Measurements from ENCODE around the gene SPATA3.
"Not testable (repeated sequence)": the region's sequence is repeated elsewhere in the genome, so short reads cannot be mapped to it uniquely, and the experiment has no call there.

The SPATA3 gene

GRCh38 chr2:231015926-231016325 lies 20.0 kb downstream of the SPATA3 start:
- no peak overlapping the region for H3K4me3 ChIP-seq
- no peak overlapping the region for H3K27ac ChIP-seq

GRCh38 chr2:231016566-231017230 lies 20.8 kb downstream of the SPATA3 start:
- Histone ChIP-seq H3K27ac (no peak overlapping the region), H3K4me3 (no peak overlapping the region)

- no peak overlapping the region for H3K27ac ChIP-seq
- H3K4me3 ChIP-seq, result no peak overlapping the region
These were observed 21.3 kb downstream of the SPATA3 start for GRCh38 chr2:231017231-231017598.

DNA sequence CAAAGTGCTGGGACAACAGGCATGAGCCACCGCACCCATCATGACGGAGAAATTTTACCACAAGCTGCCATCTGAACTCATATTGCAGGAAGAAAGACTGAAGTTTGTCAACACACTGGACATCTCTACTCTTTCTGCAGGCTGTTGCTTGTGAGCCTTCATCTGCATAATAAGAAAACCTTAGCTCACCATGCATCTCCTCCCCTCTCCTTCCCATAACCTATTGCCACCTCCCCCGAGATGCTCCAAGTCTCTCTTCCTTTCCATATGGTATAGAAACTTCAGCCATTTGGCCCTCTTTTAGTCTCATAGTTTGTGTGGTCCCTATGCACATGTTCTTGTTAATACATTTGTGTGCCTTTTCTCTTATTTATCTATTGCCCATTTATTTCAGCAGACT lies 22.3 kb downstream of the SPATA3 start:
- H3K27ac ChIP-seq, result no peak overlapping the region
- no peak overlapping the region for H3K4me3 ChIP-seq

- H3K4me3 ChIP-seq, H3K27ac ChIP-seq: not testable (repeated sequence)
These were observed 29.1 kb downstream of the SPATA3 start for GRCh38 chr2:231025059-231025458.

DNA sequence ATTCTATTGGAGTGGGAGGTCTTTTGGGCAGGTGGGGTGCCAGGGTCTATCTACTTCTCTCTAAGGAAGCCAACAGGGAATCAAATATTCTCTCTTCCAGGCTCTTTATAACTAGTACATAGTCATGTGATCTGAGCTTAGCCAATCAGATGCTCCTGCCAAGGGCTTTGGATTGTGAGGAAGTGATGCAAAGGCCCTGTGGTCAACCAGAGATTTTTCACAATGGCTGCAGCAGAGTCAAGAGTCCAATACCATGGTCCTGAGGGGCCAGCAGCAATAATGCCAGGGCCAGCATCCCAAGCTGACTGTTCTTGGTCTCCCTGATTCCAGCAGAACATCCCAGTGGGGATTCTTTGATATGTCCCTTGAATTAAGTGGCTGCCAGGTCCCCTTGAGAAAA lies 33.0 kb downstream of the SPATA3 start:
- Histone ChIP-seq H3K27ac (no peak overlapping the region), H3K4me3 (no peak overlapping the region)

- Histone ChIP-seq H3K4me3 (no peak overlapping the region), H3K27ac (no peak overlapping the region)
These were observed 33.6 kb downstream of the SPATA3 start for GRCh38 chr2:231029563-231029962.

GRCh38 chr2:231030725-231031124 lies 34.8 kb downstream of the SPATA3 start:
- H3K27ac ChIP-seq, result no peak overlapping the region
- H3K4me3 ChIP-seq, result no peak overlapping the region

DNA sequence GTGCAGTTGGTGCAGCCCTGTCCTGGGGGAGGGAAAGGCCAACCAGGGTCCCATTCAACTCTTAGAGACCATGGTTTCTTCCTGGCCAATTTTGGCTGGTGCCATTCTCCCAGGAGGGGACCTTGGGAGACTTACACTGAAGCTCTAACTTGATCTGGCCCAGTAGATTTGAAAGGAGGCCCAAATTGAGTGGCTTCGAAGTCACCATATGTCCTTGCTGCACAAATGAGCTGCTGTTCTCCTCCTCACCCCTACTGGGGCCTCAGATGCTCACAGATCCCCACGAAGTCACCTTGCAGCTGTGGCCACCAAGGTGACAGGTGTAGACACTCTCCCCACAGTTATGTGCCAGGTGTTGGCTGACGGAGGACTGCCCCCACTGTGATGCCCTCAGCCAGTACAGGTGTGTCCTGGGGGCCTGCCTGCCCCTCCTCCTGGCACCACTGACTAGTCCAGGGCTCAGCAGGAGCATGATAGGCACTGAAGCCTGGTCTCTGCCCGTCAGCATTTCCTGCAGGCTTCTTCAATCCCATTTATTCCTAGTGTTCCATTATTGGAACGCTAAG lies 36.7 kb downstream of the SPATA3 start:
- H3K4me3 ChIP-seq, result no peak overlapping the region
- no peak overlapping the region for H3K27ac ChIP-seq

DNA sequence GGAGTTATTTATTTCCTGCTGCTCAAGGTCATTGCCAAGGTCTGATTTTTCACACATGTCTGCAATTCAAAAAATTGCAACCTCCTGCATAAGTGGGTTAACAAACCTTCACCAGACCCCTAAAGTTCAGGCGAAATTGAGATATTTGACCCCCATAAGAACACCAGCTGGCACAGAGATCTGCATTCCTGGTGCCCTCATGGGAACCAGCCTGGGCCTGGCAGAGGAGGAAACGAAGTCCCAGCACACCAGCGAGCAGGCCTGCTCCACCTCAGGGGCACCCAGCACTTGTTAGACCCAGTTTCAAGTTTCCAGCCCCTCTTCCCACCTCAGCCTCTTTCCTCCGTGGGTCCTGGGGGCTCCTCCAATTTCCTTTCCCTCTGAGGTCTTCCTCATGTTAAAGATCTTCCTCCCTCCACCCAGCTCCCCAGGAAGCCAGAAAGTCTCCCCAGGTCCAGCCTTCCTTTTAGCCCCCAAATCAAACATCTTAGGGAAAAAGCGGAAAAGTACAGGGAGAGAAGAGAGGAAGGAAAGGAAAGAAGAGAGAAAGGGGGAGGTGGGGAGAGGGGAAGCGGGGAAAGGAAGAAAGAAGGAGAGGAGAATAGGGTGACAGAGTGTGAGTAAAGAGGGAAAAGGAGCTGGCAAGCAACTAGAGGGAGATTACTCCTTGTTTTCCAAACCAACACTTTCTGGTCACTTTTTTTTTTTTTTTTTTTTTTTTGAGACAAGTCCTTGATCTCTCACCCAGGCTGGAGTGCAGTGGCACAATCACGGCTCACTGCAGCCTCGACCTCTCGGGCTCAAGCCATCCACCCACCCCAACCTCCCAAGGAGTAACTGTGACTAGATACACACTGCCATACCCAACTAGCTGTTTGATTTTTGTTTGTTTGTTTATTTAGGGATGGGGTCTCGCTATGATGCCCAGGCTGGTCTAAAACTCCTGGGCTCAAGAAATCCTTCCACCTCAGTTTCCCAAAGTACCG lies 37.5 kb downstream of the SPATA3 start:
- no peak overlapping the region for H3K27ac ChIP-seq

DNA sequence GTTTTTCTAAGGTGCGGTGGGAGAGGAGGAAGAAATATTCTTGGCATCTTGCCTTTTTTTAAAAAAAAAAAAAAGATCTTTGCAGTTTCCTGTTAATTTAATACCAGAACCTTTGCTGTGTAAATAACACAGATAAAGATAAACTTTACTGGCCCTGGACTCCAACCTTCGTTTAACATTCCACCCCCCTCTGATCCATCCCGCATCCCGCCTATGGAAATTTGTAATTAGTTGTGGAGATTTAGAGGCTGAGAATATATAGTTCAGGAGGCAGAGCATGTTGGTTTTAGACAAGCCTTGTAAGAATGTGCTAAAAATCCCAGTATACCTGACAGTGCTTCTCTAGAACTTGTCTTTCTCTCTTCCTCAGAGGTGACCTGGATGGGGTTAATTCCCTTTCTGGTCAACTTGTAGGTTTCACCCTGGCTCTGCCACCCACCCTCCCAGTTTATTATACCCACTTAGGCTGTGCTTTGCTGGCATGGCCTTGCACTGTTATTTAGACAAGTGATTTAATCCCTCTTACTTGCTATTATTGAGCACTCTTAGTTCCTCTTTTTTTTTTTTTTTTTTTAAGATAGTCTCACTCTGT lies 38.5 kb downstream of the SPATA3 start:
- Histone ChIP-seq H3K27ac (no peak overlapping the region), H3K4me3 (no peak overlapping the region)

More for the DNA sequence above, 37.5 kb downstream of the SPATA3 start:
- H3K4me3 ChIP-seq, result no peak overlapping the region

- Histone ChIP-seq H3K27ac (no peak overlapping the region), H3K4me3 (no peak overlapping the region)
These were observed 40.2 kb downstream of the SPATA3 start for GRCh38 chr2:231036131-231036530.

DNA sequence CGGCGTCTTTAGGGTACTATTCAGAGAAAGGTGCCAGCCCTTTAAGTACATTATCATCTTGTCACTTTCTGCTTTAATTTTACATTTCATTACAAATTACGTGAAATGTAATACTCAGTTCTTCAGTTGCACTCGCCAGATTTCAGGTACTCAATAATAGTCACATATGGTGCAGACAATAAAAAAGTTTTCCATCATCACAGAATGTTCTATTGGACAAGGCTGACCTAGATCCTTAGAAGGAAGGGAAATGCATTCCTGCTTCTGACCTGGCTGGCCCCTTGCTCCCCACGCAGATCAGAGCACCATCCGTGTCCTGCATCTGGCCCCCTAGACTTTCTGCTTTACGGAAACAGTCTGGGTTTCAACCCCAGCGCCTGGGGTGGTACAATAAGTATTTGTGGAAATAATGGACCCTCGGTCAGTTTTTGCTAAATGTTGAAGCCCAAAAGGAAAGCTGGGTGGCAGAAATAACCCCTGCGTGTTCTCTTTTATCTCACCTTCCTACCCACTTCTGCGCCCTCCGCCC lies 40.7 kb downstream of the SPATA3 start:
- Histone ChIP-seq H3K27ac (no peak overlapping the region), H3K4me3 (no peak overlapping the region)

GRCh38 chr2:231037202-231037730 lies 41.3 kb downstream of the SPATA3 start, which contains the start of gene C2orf72:
Gene C2orf72 (plus strand): TSS chr2:231037523. CDS start chr2:231037566, 43 bp downstream.
- Histone ChIP-seq H3K4me3 (peak within 1 kb of the TSS in 1 of 7 experiments; percentile 10), H3K27ac (no peak within 1 kb of the TSS)

GRCh38 chr2:231037731-231038482 lies 42.0 kb downstream of the SPATA3 start:
- Histone ChIP-seq H3K4me3 (no peak overlapping the region), H3K27ac (no peak overlapping the region)

GRCh38 chr2:231038483-231039293 lies 42.8 kb downstream of the SPATA3 start:
- Histone ChIP-seq H3K4me3 (no peak overlapping the region), H3K27ac (no peak overlapping the region)

DNA sequence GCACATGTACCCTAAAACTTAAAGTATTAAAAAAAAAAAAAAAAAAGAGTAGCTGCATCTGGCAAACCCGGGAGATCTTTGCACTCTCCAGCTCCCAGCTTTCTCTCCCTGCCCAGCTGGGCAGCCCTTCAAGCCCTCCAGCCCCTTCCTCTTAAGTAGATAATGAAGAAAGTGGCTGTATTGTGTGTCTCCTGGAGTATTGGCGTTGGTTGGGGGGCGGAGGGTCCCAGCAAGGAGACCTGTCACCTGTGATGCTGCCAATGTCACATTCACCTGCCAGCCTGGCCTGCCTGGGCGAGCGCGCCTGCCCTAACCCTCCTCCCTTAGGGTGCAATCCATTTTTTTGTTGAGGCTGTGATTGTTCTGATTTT lies 43.4 kb downstream of the SPATA3 start:
- Histone ChIP-seq H3K4me3 (no peak overlapping the region), H3K27ac (no peak overlapping the region)

GRCh38 chr2:231039821-231040364 lies 44.0 kb downstream of the SPATA3 start:
- Histone ChIP-seq H3K4me3 (no peak overlapping the region), H3K27ac (no peak overlapping the region)
